ENCODE results near the gene RIMS4.
A peak's percentile ranks its signal among the peaks of the same experiment; 100 is the strongest.

RIMS4 gene

GRCh38 chr20:44759595-44759994 is 50.8 kb downstream of the RIMS4 start:
- DNase-seq = no peak

- DNase-seq = no peak
Measured at GRCh38 chr20:44758247-44759101, 51.9 kb downstream of the RIMS4 start.

GRCh38 chr20:44756956-44757355 is 53.4 kb downstream of the RIMS4 start:
- DNase-seq = no peak

GRCh38 chr20:44756011-44756688 is 54.2 kb downstream of the RIMS4 start:
- no peak for DNase-seq

GRCh38 chr20:44754554-44754953 is 55.8 kb downstream of the RIMS4 start:
- DNase-seq = no peak

GRCh38 chr20:44752099-44752931 is 58.0 kb downstream of the RIMS4 start:
- no peak for DNase-seq

- peak; percentile 18 for DNase-seq
Measured at GRCh38 chr20:44750081-44750805, 60.1 kb downstream of the RIMS4 start.

- DNase-seq = no peak
Measured at GRCh38 chr20:44748005-44748370, 62.4 kb downstream of the RIMS4 start.

GRCh38 chr20:44747166-44748004 is 63.0 kb downstream of the RIMS4 start:
- DNase-seq = peak; percentile 67

- no peak for DNase-seq
Measured at GRCh38 chr20:44746367-44747165, 63.8 kb downstream of the RIMS4 start.

- peak; percentile 30 for DNase-seq
Measured at GRCh38 chr20:44745598-44746366, 64.6 kb downstream of the RIMS4 start, which contains the start of gene KCNK15. Gene KCNK15 (plus strand): TSS chr20:44745865. CDS start chr20:44745911, 46 bp downstream.

GRCh38 chr20:44745122-44745597 is 65.2 kb downstream of the RIMS4 start:
- no peak for DNase-seq

GRCh38 chr20:44743916-44744655 is 66.3 kb downstream of the RIMS4 start:
- DNase-seq = no peak

- DNase-seq = no peak
Measured at GRCh38 chr20:44743080-44743701, 67.2 kb downstream of the RIMS4 start.

GRCh38 chr20:44742304-44743079 is 67.9 kb downstream of the RIMS4 start:
- no peak for DNase-seq

GRCh38 chr20:44739942-44740341 is 70.4 kb downstream of the RIMS4 start:
- no peak for DNase-seq

GRCh38 chr20:44738813-44739477 is 71.4 kb downstream of the RIMS4 start:
- DNase-seq = peak; percentile 76
